ENCODE results near the gene GFOD1. TPM values are rescaled to one million over a fixed set of nuclear protein-coding genes. Genes with fewer than 3 reads are reported as not detected.

Gene GFOD1
- total and polyA plus RNA-seq, 10 of the 15 experiments (the other 5 are each of a cell fraction or from before 2014, with no cell fraction given), result 6.5 to 41.4 (median 16.0) TPM

DNA sequence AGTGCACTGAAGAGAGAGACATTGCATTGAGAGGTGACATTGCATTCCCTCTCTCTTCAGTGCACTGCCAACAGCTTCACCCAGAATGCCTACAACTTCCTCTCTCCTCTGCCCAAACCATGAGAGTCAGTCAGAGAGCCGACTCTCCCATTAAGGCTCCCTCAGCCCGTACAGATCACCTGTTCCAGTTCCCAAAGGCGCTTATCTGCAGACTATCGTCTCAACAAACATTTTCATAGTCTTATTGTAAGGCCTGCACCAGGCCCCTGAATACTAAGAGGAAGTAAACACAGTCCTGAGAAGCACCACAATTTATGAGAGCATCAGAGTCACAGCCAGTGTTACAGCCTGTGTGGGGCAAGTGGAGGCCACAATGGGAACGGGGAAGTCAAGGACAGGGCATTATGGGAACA, 53.7 kb downstream of the GFOD1 start:
- H3K79me2 ChIP-seq (ENCODE audit: control insufficient read depth, insufficient read depth, low read length), result peaks cover 88% of the 10 kb centered on the region
- in situ Hi-C loops (cut with MboI), result no loop called here
- ATAC-seq (peak; percentile 8; the same call in 2 of the 3 replicates), FAIRE-seq (no peak), DNase-seq (ENCODE audit: low read depth, low spot score) (no peak)
- RAD21 ChIA-PET (ENCODE audit: unreplicated experiment), result interaction anchor here (0.7 to 10.4 kb wide), 13 partner anchors 9 to 105 kb away, joined by 3 to 193 read pairs (median 7); partner anchors contain the start of genes GFOD1 and TBC1D7
- no peaks in the 10 kb centered on the region for H4K20me1 ChIP-seq (ENCODE audit: control insufficient read depth, insufficient read depth)
- 54% methylated on average over 5 of the region's 5 CpGs for WGBS (ENCODE audit: insufficient coverage, insufficient replicate concordance, low lambda C conversion rate, missing lambda C conversion rate)
- peak overlapping the region; percentile 99 for H3K27ac ChIP-seq (ENCODE audit: control insufficient read depth, insufficient read depth)
- H3K4me2 ChIP-seq (ENCODE audit: control insufficient read depth, insufficient read depth), result peak overlapping the region; percentile 51
- peaks cover 11% of the 10 kb centered on the region for H3K9me3 ChIP-seq (replicated peaks; ENCODE audit: control insufficient read depth, insufficient read depth, low read length)
- SMC1A ChIA-PET (ENCODE audit: uncharacterized antibody, unreplicated experiment), result interaction anchor here (1.0 to 17.6 kb wide), 12 partner anchors 10 to 141 kb away, joined by 3 to 241 read pairs (median 38); partner anchors contain the start of genes GFOD1 and SIRT5
- CTCF ChIA-PET, result interaction anchor here (0.7 to 9.6 kb wide), 11 partner anchors 9 to 181 kb away, joined by 3 to 113 read pairs (median 9); partner anchors contain the start of gene NOL7
- H3K9ac ChIP-seq (ENCODE audit: control insufficient read depth, insufficient read depth, low read length), result no peak overlapping the region; the same call in 1 of the 2 replicates
- peaks cover 0 to 2% of the 10 kb centered on the region in 2 experiments; a peak in 2 of 4 replicates for H3K36me3 ChIP-seq (ENCODE audit: control insufficient read depth in 2 of 2, insufficient read depth in 2 of 2, low read length in 1 of 2)
- H2AFZ ChIP-seq (ENCODE audit: control insufficient read depth, low read depth, low read length), result peak overlapping the region; percentile 71
- TF ChIP-seq SPI1 (IDR thresholded peaks at IDR 0.05; ENCODE audit: borderline replicate concordance, insufficient read depth, low read depth, low read length) (0 out of 2 replicates have a peak, but pooled peaks have one; percentile 4), RB1 (IDR thresholded peaks at IDR 0.05; ENCODE audit: borderline replicate concordance) (0 out of 2 replicates have a peak, but pooled peaks have one; percentile 23)
- TF ChIP-seq, protein P1, sequence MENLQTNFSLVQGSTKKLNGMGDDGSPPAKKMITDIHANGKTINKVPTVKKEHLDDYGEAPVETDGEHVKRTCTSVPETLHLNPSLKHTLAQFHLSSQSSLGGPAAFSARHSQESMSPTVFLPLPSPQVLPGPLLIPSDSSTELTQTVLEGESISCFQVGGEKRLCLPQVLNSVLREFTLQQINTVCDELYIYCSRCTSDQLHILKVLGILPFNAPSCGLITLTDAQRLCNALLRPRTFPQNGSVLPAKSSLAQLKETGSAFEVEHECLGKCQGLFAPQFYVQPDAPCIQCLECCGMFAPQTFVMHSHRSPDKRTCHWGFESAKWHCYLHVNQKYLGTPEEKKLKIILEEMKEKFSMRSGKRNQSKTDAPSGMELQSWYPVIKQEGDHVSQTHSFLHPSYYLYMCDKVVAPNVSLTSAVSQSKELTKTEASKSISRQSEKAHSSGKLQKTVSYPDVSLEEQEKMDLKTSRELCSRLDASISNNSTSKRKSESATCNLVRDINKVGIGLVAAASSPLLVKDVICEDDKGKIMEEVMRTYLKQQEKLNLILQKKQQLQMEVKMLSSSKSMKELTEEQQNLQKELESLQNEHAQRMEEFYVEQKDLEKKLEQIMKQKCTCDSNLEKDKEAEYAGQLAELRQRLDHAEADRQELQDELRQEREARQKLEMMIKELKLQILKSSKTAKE (IDR thresholded peaks at IDR 0.05; ENCODE audit: low read depth, poor library complexity, severe bottlenecking), result no peak
- H3K27me3 ChIP-seq (replicated peaks in 1 of 2; ENCODE audit: control insufficient read depth in 2 of 2, insufficient read depth in 2 of 2, low read length in 1 of 2), result no peaks in the 10 kb centered on the region
- H3K4me3 ChIP-seq, result no peak overlapping the region
- BruUV-seq (replicated peaks), result no TSS peak
- intact Hi-C loops (cut with micrococcal nuclease; ENCODE audit: unreplicated experiment), result no loop called here
- POLR2A ChIA-PET, result interaction anchor here (0.6 to 7.0 kb wide), 9 partner anchors 12 to 658 kb away, joined by 3 to 68 read pairs (median 7); partner anchors contain the start of gene GFOD1
- H3K4me1 ChIP-seq (ENCODE audit: control insufficient read depth, insufficient read depth, low read length), result peaks cover 62% of the 10 kb centered on the region

Measured in GM12878 (cell line).